ENCODE results near the gene CENPO.

Gene CENPO

GRCh38 chr2:24792874-24793760 is at the start of gene CENPO, which contains the start of gene PTRHD1:
Gene CENPO, plus strand, starts transcription at chr2:24793425. Its CDS starts 495 bp downstream, at chr2:24793920.
Gene PTRHD1, minus strand, starts transcription at chr2:24793391. Its CDS starts 14 bp downstream, at chr2:24793377.
- DNase-seq, result peak; percentile 96

- DNase-seq, result no peak
These were observed 49.3 kb upstream of the CENPO start for GRCh38 chr2:24743924-24744323.

- DNase-seq, result no peak
These were observed 48.9 kb upstream of the CENPO start for GRCh38 chr2:24744356-24744755.

- no peak for DNase-seq
These were observed 47.4 kb upstream of the CENPO start for GRCh38 chr2:24745825-24746224.

- DNase-seq, result no peak
These were observed 45.9 kb upstream of the CENPO start for GRCh38 chr2:24747299-24747698.

- DNase-seq, result no peak
These were observed 44.0 kb upstream of the CENPO start for GRCh38 chr2:24749069-24749691.

DNA sequence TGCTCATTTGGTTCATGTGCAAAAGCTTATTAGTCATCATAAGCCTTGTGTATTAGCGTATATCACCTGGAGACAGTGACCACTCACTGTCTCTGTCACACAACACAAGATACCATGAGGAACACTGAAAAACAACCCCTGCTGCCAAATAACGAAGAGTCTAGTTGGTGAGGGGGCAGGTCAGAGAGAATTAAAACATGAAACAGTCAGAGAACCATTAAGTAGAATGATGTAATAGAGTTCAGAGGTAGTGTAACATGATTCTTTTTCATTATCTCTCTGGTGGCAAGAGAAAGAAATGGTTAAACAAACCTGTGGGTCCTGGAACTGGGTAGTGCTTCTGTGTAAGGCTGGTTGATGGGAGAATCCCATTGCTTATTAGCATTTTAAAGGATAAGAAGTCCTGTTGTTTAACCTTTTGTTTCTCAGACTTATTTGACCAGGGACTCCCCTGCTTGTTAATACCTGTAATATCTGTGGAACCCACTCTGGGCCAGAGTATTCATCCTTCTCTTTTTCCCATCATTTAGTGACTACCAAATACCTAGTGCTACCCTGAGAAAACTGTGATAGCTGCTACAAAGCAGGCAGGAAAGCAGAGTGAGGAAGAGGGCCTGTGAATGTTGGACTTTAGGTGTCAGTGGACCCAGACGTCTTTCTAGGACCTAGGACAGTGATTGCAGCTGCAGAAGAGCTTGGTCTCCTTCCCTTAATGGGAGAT is 38.1 kb upstream of the CENPO start:
- DNase-seq, result no peak

DNA sequence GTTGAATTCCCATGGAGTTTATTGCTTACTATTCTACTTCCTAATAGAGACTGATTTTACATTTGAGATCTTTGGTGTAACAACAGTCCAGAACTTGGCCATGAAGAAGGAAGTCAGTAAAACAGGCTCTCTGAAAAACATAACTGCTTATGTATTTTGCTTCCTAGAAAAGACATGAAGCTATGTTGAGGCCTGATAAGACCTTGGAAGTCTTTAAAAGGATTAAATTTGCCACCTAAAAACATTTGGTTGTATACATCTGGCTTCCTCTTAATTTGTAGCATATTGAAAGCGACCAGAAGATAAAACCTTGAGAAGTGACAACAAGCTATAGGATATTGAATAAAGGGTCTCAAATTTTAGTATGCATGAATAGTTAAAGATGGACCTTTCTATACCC is 36.4 kb upstream of the CENPO start:
- DNase-seq, result no peak

DNA sequence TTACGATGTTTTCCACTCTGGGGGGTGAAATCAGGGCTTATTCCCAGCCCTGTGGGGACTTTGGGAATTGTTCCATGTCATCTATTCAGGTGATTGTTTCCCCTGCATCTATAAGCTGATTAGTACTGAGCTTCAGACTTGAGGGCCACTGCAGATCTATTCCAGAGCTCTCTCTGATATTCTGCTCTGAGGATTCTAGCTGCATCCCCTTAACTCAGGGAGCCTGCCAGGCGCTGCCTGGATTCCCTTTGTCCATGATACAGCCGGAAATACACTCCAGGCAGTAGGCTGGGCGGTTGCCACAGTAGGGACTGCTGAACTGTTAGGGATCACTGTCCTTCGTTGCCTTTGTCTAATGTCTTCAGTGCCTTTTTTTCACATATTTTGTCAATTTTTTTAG is 31.4 kb upstream of the CENPO start:
- no peak for DNase-seq

DNA sequence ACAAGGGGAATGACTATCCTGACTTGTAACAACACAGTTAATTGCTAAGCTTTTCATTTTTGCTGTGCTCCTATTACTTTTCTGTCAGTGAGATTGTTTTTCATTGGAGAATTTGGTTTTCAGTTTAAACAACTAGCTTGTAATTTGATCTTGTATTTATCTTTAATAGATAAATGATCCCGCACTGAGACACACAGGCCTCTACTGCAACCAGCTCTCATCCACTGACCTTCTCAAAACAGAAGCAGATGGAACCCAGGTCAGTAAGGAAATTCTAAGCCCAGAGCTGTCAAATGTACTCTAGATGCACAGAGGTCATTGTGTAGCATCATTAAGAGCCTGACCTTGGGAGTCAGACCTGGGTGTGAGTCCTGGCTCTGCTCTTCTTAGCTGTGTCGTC is 30.7 kb upstream of the CENPO start:
- no peak for DNase-seq

GRCh38 chr2:24763843-24764242 is 29.4 kb upstream of the CENPO start:
- no peak for DNase-seq

DNA sequence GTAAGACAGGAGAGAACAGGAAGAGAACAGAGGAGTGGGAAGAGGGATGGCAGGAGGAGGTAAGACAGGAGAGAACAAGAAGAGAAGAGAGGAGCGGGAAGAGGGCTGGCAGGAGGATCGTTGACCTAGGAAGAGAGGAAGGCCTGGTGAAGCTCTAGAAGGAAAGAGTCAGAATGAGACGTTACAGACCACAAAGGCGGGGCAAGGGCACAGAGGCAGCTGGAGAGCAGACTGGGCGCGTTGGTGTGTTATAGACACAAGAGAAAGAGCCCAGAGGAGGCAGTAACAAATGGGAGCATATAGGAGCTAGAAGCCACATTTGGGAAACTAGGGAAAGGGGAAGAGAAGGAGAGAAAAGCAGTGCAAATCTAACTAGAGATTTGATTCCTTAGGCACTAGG is 26.6 kb upstream of the CENPO start:
- DNase-seq, result no peak

- DNase-seq, result no peak
These were observed 25.2 kb upstream of the CENPO start for GRCh38 chr2:24768013-24768412.

DNA sequence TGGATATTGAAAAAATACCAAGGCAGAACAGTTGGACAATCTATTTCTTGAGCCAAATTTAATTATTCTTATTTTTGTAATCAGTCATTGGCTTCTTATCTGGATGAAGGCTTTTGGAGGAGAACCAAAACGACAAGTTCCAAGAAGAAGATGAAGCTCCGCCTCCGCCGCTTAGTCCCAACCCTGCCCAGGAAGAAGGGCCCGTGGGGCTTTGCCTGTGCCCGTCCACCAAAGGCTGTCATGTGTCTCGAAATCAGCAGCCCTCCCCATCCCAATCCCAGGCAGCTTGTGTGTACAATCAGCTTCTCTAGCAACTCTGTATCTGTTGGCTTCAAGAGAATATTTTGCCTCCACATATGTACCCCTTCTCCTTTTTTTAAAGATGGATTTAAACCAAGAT is 24.6 kb upstream of the CENPO start:
- DNase-seq, result no peak

DNA sequence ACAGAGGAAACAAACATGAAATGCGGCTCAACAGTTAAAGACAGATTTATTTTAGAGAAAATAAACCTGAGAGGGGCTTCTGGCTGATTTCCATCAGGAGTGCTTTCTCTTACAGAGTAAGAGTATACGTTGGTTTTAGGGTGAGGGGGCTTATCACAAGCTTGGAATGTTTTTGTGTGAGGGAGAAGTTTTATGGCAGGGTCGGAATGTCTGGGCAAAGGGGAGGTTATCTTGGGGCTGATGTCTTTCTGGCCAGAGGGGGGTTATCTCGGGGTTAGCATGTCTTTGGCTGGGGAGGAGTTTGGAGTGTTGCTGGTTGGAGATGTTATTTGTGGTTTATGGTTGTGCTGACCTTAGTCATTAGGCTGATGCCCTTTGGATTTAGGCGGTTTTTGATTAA is 22.2 kb upstream of the CENPO start:
- DNase-seq, result no peak

DNA sequence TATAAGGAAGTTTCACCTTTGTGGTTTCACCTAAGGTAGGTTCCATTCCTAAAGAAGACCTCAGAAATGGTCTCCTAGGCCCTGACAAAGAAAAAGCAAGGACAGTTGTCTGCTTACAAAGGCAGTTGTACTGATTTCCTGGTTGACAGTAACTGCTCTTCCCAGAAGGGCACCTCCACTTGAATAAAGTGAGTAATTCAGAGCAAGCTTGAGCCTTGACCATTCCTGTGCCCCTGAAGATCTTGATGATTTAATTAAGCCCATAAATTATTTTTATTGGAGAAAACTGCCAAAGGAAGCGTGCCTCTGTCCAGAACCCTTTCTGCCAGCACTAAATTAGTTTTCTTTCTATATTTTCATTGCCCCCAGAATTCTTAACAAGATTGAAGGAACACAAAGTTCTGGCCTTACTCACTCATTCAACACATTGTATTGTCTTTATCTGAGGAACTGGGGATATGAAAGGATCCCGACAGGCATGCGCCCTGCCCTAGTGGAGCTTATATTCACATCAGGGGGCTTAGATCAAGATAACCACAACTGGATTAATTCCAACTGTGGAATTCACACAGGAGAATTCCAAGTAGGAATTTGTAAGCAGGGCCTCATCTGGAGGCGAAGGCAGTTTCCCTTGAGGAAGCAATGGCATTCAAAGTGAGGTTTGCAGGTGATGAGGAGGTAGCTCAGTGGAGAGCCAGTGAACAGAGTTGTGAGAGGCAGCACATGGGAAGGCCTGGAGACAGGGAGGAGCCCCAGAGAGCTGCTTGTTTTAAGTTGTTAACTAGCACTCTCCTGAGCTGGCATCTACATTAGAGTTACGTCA is 21.2 kb upstream of the CENPO start:
- no peak for DNase-seq

GRCh38 chr2:24774373-24774772 is 18.9 kb upstream of the CENPO start:
- no peak for DNase-seq

- DNase-seq, result no peak
These were observed 14.1 kb upstream of the CENPO start for GRCh38 chr2:24779116-24779515.

GRCh38 chr2:24783641-24784040 is 9.6 kb upstream of the CENPO start:
- DNase-seq, result no peak

- no peak for DNase-seq
These were observed 7.4 kb upstream of the CENPO start for GRCh38 chr2:24785671-24786321.

- no peak for DNase-seq
These were observed 5.7 kb upstream of the CENPO start for GRCh38 chr2:24787532-24787931.

DNA sequence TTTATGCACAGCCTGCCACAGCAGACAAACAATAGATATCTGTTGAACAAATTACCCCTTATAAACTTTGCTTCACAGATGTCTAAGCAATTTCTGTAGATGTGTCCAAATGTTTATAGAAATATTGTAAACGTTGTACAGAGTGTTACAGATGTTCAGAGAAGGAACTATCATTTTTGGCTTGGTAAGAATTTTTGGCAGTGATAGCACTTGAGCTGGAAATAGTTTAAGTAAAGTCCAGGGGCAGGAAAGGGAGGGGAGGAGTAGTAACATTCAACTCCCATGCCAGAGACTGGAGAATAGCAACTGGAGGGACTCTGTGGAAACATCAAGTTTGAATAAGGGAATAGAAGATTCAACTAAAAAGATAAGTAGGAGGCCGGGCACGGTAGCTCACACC is 4.4 kb upstream of the CENPO start:
- DNase-seq, result no peak
